Measurements from ENCODE around the gene LCT.

GRCh38 chr2:135829378-135830135 is 7.4 kb downstream of the LCT start:
- TF ChIP-seq POLR2A (IDR thresholded peaks at IDR 0.05): no peak
- no peak for TF ChIP-seq CTCF (IDR thresholded peaks at IDR 0.05)
- TF ChIP-seq EP300 (IDR thresholded peaks at IDR 0.05): no peak
- no peak for TF ChIP-seq POLR2AphosphoS5 (IDR thresholded peaks at IDR 0.05)

All from stomach (tissue), 4 donors.